ENCODE data around the gene DEPDC5. TPM values are rescaled to one million over a fixed set of nuclear protein-coding genes. Genes with fewer than 3 reads are reported as not detected.

DEPDC5 gene
- total RNA-seq, 2 donors from 2014 or later, result 10.9 to 37.5 TPM

- intact Hi-C loops (cut with DNase I), result no loop called here
- WGBS, result 97% methylated on average over 1 of the region's 1 CpG
- Histone ChIP-seq H3K27ac (no peak overlapping the region), H3K4me1 (replicated peaks) (no peaks in the 10 kb centered on the region), H3K27me3 (replicated peaks; ENCODE audit: insufficient read depth) (no peaks in the 10 kb centered on the region), H3K9me3 (no peaks in the 10 kb centered on the region), H3K36me3 (peaks cover 0 to under 1% of the 10 kb centered on the region in 2 donors), H3K4me3 (no peak overlapping the region)
- no peak for DNase-seq (ENCODE audit: low spot score)
- no peak for TF ChIP-seq CTCF (IDR thresholded peaks at IDR 0.05)
- no peak for TF ChIP-seq POLR2A (IDR thresholded peaks at IDR 0.05)
- no peak for TF ChIP-seq POLR2AphosphoS5 (IDR thresholded peaks at IDR 0.05)
Observed at GRCh38 chr22:31839986-31840385, 86.2 kb downstream of the DEPDC5 start.

- intact Hi-C loops (cut with DNase I), result no loop called here
- H3K4me1 ChIP-seq (replicated peaks), result no peaks in the 10 kb centered on the region
- H3K27ac ChIP-seq, result no peak overlapping the region
- H3K27me3 ChIP-seq (replicated peaks; ENCODE audit: insufficient read depth), result no peaks in the 10 kb centered on the region
- no peaks in the 10 kb centered on the region for H3K9me3 ChIP-seq
- peaks cover 0 to 3% of the 10 kb centered on the region in 2 donors for H3K36me3 ChIP-seq
- H3K4me3 ChIP-seq, result no peak overlapping the region
- TF ChIP-seq POLR2A (IDR thresholded peaks at IDR 0.05), result no peak
- DNase-seq (ENCODE audit: low spot score), result no peak
Observed at GRCh38 chr22:31840585-31840984, 86.8 kb downstream of the DEPDC5 start.

- no peak overlapping the region for H3K4me3 ChIP-seq
- TF ChIP-seq CTCF (IDR thresholded peaks at IDR 0.05) (no peak), POLR2A (IDR thresholded peaks at IDR 0.05) (no peak), POLR2AphosphoS5 (IDR thresholded peaks at IDR 0.05) (no peak)
- intact Hi-C loops (cut with DNase I), result no loop called here
- H3K27ac ChIP-seq, result no peak overlapping the region
- H3K27me3 ChIP-seq (replicated peaks; ENCODE audit: insufficient read depth), result no peaks in the 10 kb centered on the region
- H3K9me3 ChIP-seq, result no peaks in the 10 kb centered on the region
- WGBS, result 64% methylated on average over 8 of the region's 8 CpGs
- no peaks in the 10 kb centered on the region for H3K4me1 ChIP-seq (replicated peaks)
- H3K36me3 ChIP-seq, result peaks cover 2 to 3% of the 10 kb centered on the region in 2 donors
- no peak for DNase-seq (ENCODE audit: low spot score)
Observed at GRCh38 chr22:31841078-31841827, 87.4 kb downstream of the DEPDC5 start.

- no peak for DNase-seq (ENCODE audit: low spot score)
- no peak for TF ChIP-seq CTCF (IDR thresholded peaks at IDR 0.05)
- no peak for TF ChIP-seq POLR2AphosphoS5 (IDR thresholded peaks at IDR 0.05)
- no peak for TF ChIP-seq POLR2A (IDR thresholded peaks at IDR 0.05)
- Histone ChIP-seq H3K27me3 (replicated peaks; ENCODE audit: insufficient read depth) (no peaks in the 10 kb centered on the region), H3K27ac (no peak overlapping the region), H3K36me3 (peaks cover 3 to 11% of the 10 kb centered on the region in 2 donors), H3K4me1 (replicated peaks) (no peaks in the 10 kb centered on the region), H3K4me3 (no peak overlapping the region), H3K9me3 (no peaks in the 10 kb centered on the region)
- intact Hi-C loops (cut with DNase I), result no loop called here
- WGBS, result 83% methylated on average over 4 of the region's 4 CpGs
Observed at GRCh38 chr22:31843526-31843925, 89.7 kb downstream of the DEPDC5 start.

- no peaks in the 10 kb centered on the region for H3K27me3 ChIP-seq (replicated peaks; ENCODE audit: insufficient read depth)
- no peak for DNase-seq (ENCODE audit: low spot score)
- H3K4me1 ChIP-seq (replicated peaks), result no peaks in the 10 kb centered on the region
- H3K4me3 ChIP-seq, result no peak overlapping the region
- H3K9me3 ChIP-seq, result no peaks in the 10 kb centered on the region
- H3K27ac ChIP-seq, result no peak overlapping the region
- peaks cover 3 to 11% of the 10 kb centered on the region in 2 donors for H3K36me3 ChIP-seq
- TF ChIP-seq CTCF (IDR thresholded peaks at IDR 0.05), result no peak
- no peak for TF ChIP-seq POLR2A (IDR thresholded peaks at IDR 0.05)
- 97% methylated on average over 17 of the region's 17 CpGs for WGBS
- intact Hi-C loops (cut with DNase I), result no loop called here
Observed at GRCh38 chr22:31844941-31845340, 91.1 kb downstream of the DEPDC5 start.
